T-helper 22 cell (primary cell): ENCODE data around the gene SEC22A.
"Not testable (repeated sequence)": the region's sequence is repeated elsewhere in the genome, so short reads cannot be mapped to it uniquely, and the experiment has no call there.

ENCODE experiments used
- DNase-seq: peaks from one replicate; pipeline ENCODE4 v3.0.0-alpha.2; 2020; ENCODE audit warnings: low read depth

SEC22A gene

GRCh38 chr3:123180791-123181190 is 21.0 kb upstream of the SEC22A start:
- DNase-seq: no peak

GRCh38 chr3:123186695-123187094 is 15.0 kb upstream of the SEC22A start:
- no peak for DNase-seq

GRCh38 chr3:123188058-123188457 is 13.7 kb upstream of the SEC22A start:
- no peak for DNase-seq

GRCh38 chr3:123193448-123194101 is 8.2 kb upstream of the SEC22A start:
- no peak for DNase-seq

- no peak for DNase-seq
Measured at GRCh38 chr3:123194552-123194951, 7.2 kb upstream of the SEC22A start.

GRCh38 chr3:123198372-123198771 is 3.4 kb upstream of the SEC22A start:
- no peak for DNase-seq

GRCh38 chr3:123201223-123201556 is 553 bp upstream of the SEC22A start:
- DNase-seq: no peak

GRCh38 chr3:123202451-123202850 is 708 bp downstream of the SEC22A start:
- no peak for DNase-seq

- no peak for DNase-seq
Measured at GRCh38 chr3:123218990-123219389, 17.2 kb downstream of the SEC22A start.

GRCh38 chr3:123221369-123221768 is 19.6 kb downstream of the SEC22A start:
- DNase-seq: not testable (repeated sequence)

- DNase-seq: no peak
Measured at GRCh38 chr3:123225016-123225415, 23.3 kb downstream of the SEC22A start.

GRCh38 chr3:123226549-123226948 is 24.8 kb downstream of the SEC22A start:
- DNase-seq: no peak

- DNase-seq: no peak
Measured at GRCh38 chr3:123229145-123229544, 27.4 kb downstream of the SEC22A start.

GRCh38 chr3:123236902-123237301 is 35.2 kb downstream of the SEC22A start:
- DNase-seq: no peak

GRCh38 chr3:123239186-123239585 is 37.4 kb downstream of the SEC22A start:
- DNase-seq: not testable (repeated sequence)

GRCh38 chr3:123239756-123240155 is 38.0 kb downstream of the SEC22A start:
- no peak for DNase-seq

- no peak for DNase-seq
Measured at GRCh38 chr3:123244128-123244527, 42.4 kb downstream of the SEC22A start.

GRCh38 chr3:123246866-123247265 is 45.1 kb downstream of the SEC22A start:
- no peak for DNase-seq

- no peak for DNase-seq
Measured at GRCh38 chr3:123256256-123256655, 54.5 kb downstream of the SEC22A start.

- no peak for DNase-seq
Measured at GRCh38 chr3:123258359-123258758, 56.6 kb downstream of the SEC22A start.

- no peak for DNase-seq
Measured at GRCh38 chr3:123258811-123259420, 57.2 kb downstream of the SEC22A start.

GRCh38 chr3:123261666-123262065 is 59.9 kb downstream of the SEC22A start:
- no peak for DNase-seq

GRCh38 chr3:123262226-123262625 is 60.5 kb downstream of the SEC22A start:
- no peak for DNase-seq

- DNase-seq: no peak
Measured at GRCh38 chr3:123262868-123263267, 61.1 kb downstream of the SEC22A start.
